ENCODE data around the gene TBC1D9.

Gene TBC1D9

DNA sequence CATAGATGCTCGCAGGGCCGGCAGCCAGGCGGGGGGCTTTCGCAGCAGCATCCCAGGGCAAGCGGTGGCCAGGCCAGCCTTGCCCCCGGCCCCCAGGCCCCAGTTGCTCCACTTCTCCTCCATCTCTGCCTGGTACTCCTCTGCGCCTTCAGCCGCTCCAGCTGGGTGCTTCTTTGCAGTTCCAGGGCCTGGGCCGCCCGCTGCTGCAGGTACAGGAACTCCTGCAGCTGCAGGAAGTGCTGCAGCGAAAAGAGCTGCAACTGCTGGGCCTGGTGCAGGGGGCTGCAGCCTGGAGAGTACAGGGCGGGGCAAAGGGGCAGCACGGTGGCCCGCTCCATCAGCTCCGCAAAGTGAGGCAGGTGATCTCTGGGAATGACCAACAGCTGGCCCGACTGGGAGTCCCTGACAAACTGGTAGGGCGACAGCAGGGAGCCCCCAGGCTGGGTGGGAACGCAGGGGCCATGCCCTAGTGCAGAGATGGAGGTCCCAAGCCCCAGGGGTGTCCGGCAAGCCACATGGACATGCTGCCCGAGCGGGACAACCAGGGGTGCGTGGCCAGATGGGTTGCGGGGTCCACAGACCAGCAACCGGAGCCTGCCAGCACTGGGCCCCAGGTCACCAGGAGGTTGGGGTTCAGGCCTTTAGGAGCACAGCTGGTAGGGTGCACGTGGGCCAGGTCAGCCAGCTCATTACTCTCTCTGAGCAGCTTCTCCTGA, 111.6 kb downstream of the TBC1D9 start:
- Histone ChIP-seq H3K9me3 (ENCODE audit: insufficient read depth, low read depth, low read length) (no peaks in the 10 kb centered on the region), H3K9ac (ENCODE audit: low read depth, low read length) (no peak overlapping the region), H3K4me1 (ENCODE audit: insufficient read depth, low read length) (peaks cover 12% of the 10 kb centered on the region; the same call in 1 of the 2 replicates), H3K27me3 (ENCODE audit: insufficient read depth, low read length) (no peaks in the 10 kb centered on the region), H3K27ac (ENCODE audit: low read depth, low read length) (no peak overlapping the region), H3K36me3 (ENCODE audit: insufficient read depth, low read length) (no peaks in the 10 kb centered on the region), H3K4me3 (ENCODE audit: low read length) (no peak overlapping the region)
- WGBS = 96% methylated on average over 25 of the region's 25 CpGs

DNA sequence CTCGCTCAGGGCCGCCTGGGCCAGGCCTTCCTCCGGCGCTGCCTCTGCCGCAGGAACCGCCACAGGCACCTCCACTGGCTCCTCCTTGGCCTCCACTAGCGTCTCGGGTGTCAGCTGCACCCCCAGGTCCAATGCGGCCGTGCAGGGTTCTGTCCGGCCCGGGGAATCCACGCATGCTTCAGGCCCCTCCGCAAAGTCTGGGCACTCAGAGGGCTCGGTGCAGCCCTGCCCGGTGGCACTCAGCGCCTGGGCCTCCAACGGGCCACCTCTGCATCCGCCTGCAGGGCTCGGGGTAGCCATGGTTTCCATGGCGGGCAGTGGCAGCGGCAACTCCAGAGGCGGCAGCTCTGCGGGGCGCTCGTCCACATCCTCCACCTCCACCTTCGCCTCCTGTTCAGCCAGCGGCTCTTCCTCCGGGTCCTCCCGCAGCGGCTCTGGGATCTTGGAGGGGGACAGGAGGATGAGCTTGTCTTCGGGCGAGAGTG, 112.6 kb downstream of the TBC1D9 start:
- 95% methylated on average over 33 of the region's 33 CpGs for WGBS
- H3K9me3 ChIP-seq (ENCODE audit: insufficient read depth, low read depth, low read length) = no peaks in the 10 kb centered on the region
- H3K27me3 ChIP-seq (ENCODE audit: insufficient read depth, low read length) = no peaks in the 10 kb centered on the region
- no peak overlapping the region for H3K27ac ChIP-seq (ENCODE audit: low read depth, low read length)
- no peak overlapping the region for H3K4me3 ChIP-seq (ENCODE audit: low read length)
- peaks cover 12% of the 10 kb centered on the region; the same call in 1 of the 2 replicates for H3K4me1 ChIP-seq (ENCODE audit: insufficient read depth, low read length)
- H3K36me3 ChIP-seq (ENCODE audit: insufficient read depth, low read length) = no peaks in the 10 kb centered on the region
- no peak overlapping the region for H3K9ac ChIP-seq (ENCODE audit: low read depth, low read length)

DNA sequence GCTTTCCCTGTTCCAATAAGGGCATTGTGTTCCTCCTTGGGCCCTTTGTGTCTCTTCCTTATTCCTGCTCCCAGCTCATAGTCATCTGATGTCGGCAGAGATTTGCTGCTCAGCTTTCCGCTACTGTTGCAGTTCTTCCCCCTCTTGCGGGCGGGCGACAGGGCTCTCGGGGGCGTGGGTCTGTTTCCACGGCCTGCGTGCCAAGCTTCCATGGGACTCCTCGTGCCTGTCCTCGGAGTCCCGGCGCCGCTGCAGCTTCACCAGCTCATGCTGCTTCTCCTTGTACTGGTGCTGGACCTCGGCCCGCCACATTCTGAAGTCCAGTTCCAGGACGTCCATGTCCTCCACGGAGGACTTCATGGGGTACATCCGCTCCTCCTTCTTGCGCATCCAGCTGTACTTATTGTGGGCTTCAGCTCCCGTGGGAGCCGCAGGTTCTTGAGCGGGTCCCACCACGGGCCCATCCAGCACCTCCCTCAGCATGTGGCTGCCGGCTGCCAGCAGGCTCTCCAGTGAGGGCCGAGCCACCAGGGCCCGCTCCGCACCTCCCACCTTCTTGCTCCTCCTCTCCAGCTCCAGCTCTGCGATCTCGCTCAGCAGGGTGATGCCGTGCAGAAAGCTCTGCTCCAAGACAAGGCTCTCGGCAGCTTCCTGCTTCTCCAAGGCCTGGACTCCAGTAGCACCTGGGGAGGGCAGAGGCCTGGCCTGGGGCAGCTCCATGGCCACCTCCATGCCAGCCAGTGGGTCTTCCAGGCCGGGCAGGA, 113.3 kb downstream of the TBC1D9 start:
- H3K9ac ChIP-seq (ENCODE audit: low read depth, low read length) = no peak overlapping the region
- peaks cover 12% of the 10 kb centered on the region; the same call in 1 of the 2 replicates for H3K4me1 ChIP-seq (ENCODE audit: insufficient read depth, low read length)
- H3K4me3 ChIP-seq (ENCODE audit: low read length) = no peak overlapping the region
- no peaks in the 10 kb centered on the region for H3K27me3 ChIP-seq (ENCODE audit: insufficient read depth, low read length)
- no peaks in the 10 kb centered on the region for H3K9me3 ChIP-seq (ENCODE audit: insufficient read depth, low read depth, low read length)
- 96% methylated on average over 33 of the region's 33 CpGs for WGBS
- no peaks in the 10 kb centered on the region for H3K36me3 ChIP-seq (ENCODE audit: insufficient read depth, low read length)
- no peak overlapping the region for H3K27ac ChIP-seq (ENCODE audit: low read depth, low read length)

DNA sequence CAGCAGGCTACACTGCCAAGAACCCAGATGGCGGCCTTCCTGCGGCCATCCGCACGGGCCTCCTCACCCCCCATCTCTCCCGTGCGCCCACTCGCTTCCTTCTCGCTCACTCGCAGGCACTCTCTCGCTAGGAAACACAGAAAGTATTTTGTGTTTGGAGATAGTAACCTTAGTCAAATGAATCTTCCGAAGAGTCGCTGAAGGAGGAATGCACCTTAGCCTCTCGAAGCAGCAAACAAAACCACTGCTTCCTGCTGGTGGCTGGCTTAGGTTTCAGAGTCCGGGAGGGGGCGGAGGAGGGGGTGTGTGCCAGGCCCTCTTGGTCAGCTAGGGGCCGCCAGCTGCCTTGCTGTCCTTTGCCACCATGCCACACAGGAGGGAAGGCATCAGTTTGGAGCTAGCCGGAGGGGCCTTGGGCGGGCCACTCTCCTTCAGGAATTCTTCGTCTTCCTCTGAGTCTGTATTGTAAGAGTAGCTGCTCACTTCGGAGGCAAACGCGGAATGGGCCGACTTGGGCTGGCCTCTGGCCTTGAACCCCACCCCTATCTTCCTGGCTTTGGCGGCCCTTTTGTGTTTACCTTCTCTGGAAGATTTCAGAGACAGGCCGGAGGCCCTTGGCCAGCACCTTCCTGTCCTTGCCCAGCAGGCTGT, 114.3 kb downstream of the TBC1D9 start:
- Histone ChIP-seq H3K4me3 (ENCODE audit: low read length) (no peak overlapping the region), H3K4me1 (ENCODE audit: insufficient read depth, low read length) (peaks cover 12% of the 10 kb centered on the region; the same call in 1 of the 2 replicates), H3K9me3 (ENCODE audit: insufficient read depth, low read depth, low read length) (no peaks in the 10 kb centered on the region), H3K27ac (ENCODE audit: low read depth, low read length) (no peak overlapping the region), H3K9ac (ENCODE audit: low read depth, low read length) (no peak overlapping the region), H3K27me3 (ENCODE audit: insufficient read depth, low read length) (no peaks in the 10 kb centered on the region), H3K36me3 (ENCODE audit: insufficient read depth, low read length) (no peaks in the 10 kb centered on the region)
- WGBS = 74% methylated on average over 25 of the region's 25 CpGs

DNA sequence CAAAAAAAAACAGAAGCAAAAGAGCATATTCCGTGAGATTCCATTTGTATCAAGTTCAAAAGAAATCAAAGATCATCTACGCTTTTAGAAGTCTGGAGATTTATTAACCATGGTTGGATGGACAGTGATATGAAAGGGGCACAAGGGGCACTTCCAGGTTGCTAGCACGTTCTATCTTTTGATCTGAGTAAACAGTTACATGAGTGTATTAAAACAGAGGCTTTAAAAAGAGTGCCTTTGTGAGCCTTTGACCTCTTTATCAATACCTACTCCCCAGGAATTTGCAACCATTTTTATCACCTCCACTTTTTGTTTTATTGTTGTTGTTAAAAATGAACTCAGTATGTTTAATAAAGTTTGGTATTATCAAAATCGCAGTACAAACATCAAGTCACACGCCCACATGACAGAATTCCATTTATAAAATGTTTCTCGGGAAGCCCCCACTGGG, 115.1 kb downstream of the TBC1D9 start:
- Histone ChIP-seq H3K9ac (ENCODE audit: low read depth, low read length) (no peak overlapping the region), H3K4me3 (ENCODE audit: low read length) (no peak overlapping the region), H3K4me1 (ENCODE audit: insufficient read depth, low read length) (peaks cover 12% of the 10 kb centered on the region; the same call in 1 of the 2 replicates), H3K27ac (ENCODE audit: low read depth, low read length) (no peak overlapping the region), H3K27me3 (ENCODE audit: insufficient read depth, low read length) (no peaks in the 10 kb centered on the region), H3K36me3 (ENCODE audit: insufficient read depth, low read length) (no peaks in the 10 kb centered on the region), H3K9me3 (ENCODE audit: insufficient read depth, low read depth, low read length) (no peaks in the 10 kb centered on the region)
- 93% methylated on average over 4 of the region's 6 CpGs for WGBS

DNA sequence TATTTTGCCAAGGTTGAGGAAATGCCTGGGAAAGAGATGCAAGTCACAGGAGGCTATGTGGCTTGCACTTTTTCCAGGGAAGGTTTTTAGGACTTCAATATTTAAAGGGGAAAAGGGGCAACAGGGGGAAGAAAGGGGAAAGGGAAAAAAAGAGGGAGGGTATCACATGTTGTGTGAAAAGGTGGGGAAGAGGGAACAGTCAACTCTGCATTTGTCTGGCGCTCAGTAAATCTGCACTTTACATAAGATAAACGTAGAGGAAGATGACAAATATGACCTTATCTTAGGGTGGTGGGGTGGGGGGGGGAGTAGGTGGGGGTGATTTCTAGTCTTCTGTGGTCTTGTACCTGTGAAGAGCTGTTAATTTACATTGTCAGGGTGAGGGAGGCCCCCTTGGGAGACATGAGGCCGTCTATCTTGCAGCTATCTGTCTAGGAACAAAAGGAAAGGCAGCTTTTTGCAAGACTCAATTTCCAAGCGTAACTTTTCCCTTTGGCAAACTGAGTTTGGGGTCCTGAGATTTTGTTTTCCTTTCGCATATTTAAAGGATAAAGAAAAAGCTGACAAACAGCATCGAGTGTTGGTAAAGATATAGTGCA, 115.9 kb downstream of the TBC1D9 start:
- Histone ChIP-seq H3K9ac (ENCODE audit: low read depth, low read length) (no peak overlapping the region), H3K4me1 (ENCODE audit: insufficient read depth, low read length) (peaks cover 12% of the 10 kb centered on the region; the same call in 1 of the 2 replicates), H3K27me3 (ENCODE audit: insufficient read depth, low read length) (no peaks in the 10 kb centered on the region), H3K9me3 (ENCODE audit: insufficient read depth, low read depth, low read length) (no peaks in the 10 kb centered on the region), H3K27ac (ENCODE audit: low read depth, low read length) (no peak overlapping the region), H3K4me3 (ENCODE audit: low read length) (no peak overlapping the region), H3K36me3 (ENCODE audit: insufficient read depth, low read length) (no peaks in the 10 kb centered on the region)
- 66% methylated on average over 5 of the region's 6 CpGs for WGBS

DNA sequence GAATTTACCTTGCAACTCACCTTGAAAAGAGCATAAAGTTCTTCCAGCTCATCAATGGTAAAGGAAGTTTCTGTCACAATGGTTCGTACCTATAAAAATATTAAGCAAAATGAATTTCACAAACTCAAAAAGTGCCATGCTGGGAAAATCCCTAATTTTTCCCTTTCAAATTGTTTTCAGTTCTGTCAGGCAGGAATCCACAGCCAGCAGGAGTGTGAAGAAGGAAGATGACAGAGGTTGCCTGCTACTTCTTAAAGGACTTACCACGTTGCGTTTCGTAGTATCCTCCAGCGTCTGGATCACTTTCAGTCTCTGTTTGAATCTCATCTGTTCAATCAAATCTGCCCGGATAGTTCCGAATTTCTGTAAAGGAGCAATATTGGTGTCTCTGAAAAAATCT, 117.1 kb downstream of the TBC1D9 start:
- H3K4me1 ChIP-seq (ENCODE audit: insufficient read depth, low read length) = peaks cover 12% of the 10 kb centered on the region; the same call in 1 of the 2 replicates
- H3K9me3 ChIP-seq (ENCODE audit: insufficient read depth, low read depth, low read length) = no peaks in the 10 kb centered on the region
- no peaks in the 10 kb centered on the region for H3K27me3 ChIP-seq (ENCODE audit: insufficient read depth, low read length)
- 96% methylated on average over 7 of the region's 7 CpGs for WGBS
- H3K27ac ChIP-seq (ENCODE audit: low read depth, low read length) = no peak overlapping the region
- no peaks in the 10 kb centered on the region for H3K36me3 ChIP-seq (ENCODE audit: insufficient read depth, low read length)
- H3K9ac ChIP-seq (ENCODE audit: low read depth, low read length) = no peak overlapping the region
- no peak overlapping the region for H3K4me3 ChIP-seq (ENCODE audit: low read length)

DNA sequence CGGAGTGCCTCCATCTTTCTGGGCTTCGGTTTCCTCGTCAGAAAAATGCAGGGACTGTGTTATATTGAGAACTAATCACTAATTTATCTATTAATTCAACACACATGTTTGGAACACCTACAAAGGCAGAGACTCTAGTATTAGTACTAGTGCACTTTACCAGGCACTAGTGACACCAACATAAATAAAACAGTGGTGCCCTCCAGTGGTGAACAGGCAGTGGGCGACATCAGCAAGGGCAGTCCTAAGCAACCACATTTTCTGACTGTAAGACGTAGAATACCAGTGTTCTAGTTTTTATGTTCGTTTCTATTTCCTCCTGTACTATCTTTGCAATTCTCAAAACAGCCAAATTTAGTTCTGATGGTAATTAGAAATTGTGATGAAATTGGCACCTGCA, 118.3 kb downstream of the TBC1D9 start:
- peaks cover 12% of the 10 kb centered on the region; the same call in 1 of the 2 replicates for H3K4me1 ChIP-seq (ENCODE audit: insufficient read depth, low read length)
- H3K27me3 ChIP-seq (ENCODE audit: insufficient read depth, low read length) = no peaks in the 10 kb centered on the region
- H3K9ac ChIP-seq (ENCODE audit: low read depth, low read length) = no peak overlapping the region
- no peak overlapping the region for H3K4me3 ChIP-seq (ENCODE audit: low read length)
- no peaks in the 10 kb centered on the region for H3K9me3 ChIP-seq (ENCODE audit: insufficient read depth, low read depth, low read length)
- no peaks in the 10 kb centered on the region for H3K36me3 ChIP-seq (ENCODE audit: insufficient read depth, low read length)
- WGBS = 75% methylated on average over 5 of the region's 6 CpGs
- no peak overlapping the region for H3K27ac ChIP-seq (ENCODE audit: low read depth, low read length)

DNA sequence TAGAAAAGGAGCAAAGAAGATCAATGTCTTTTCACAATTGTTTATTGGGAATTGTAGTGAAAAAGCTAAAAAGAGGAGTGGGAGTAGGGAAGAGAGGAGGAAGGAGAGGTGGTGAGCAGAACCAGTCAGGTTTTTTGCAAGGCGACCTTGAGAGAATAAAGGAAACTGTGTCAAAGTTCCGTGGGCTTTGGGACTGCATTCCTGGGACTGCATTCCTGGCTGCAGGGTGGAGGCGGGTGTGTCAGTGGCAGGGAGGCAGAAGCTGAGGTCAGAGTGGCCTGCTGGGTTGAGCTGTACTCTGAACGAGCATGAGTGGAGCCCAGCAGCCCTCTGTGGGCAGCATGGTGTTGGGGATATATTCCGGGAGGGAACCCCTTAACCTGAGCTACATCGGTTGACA, 120.6 kb downstream of the TBC1D9 start:
- 58% methylated on average over 6 of the region's 6 CpGs for WGBS
- 0 out of 2 replicates have a peak, but pooled peaks cover 2% of the 10 kb centered on the region for H3K4me1 ChIP-seq (ENCODE audit: insufficient read depth, low read length)
- H3K27ac ChIP-seq (ENCODE audit: low read depth, low read length) = no peak overlapping the region
- H3K4me3 ChIP-seq (ENCODE audit: low read length) = no peak overlapping the region
- no peaks in the 10 kb centered on the region for H3K9me3 ChIP-seq (ENCODE audit: insufficient read depth, low read depth, low read length)
- H3K36me3 ChIP-seq (ENCODE audit: insufficient read depth, low read length) = no peaks in the 10 kb centered on the region
- no peak overlapping the region for H3K9ac ChIP-seq (ENCODE audit: low read depth, low read length)
- H3K27me3 ChIP-seq (ENCODE audit: insufficient read depth, low read length) = no peaks in the 10 kb centered on the region

DNA sequence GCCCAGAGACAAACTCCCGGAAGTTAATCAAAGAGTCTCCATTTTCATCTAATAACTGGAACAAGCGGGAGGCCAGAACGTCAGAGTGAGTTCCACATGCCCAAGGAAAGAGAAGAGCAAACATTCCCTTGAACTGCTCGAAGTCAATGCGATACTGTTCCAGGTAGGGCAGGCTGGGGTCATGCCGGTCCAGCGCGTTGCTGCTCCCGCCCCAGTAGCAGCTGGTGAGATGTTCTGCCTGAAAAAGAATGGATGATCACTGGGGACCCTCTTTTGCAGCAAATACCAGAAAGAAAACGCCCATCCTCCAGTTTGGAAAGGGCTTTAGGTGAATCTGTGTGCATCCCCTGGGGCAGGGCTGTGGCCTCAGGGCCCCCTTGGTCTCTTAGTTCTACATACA, 122.2 kb downstream of the TBC1D9 start:
- no peaks in the 10 kb centered on the region for H3K36me3 ChIP-seq (ENCODE audit: insufficient read depth, low read length)

More for the DNA sequence above, 122.2 kb downstream of the TBC1D9 start:
- Histone ChIP-seq H3K9me3 (ENCODE audit: insufficient read depth, low read depth, low read length) (no peaks in the 10 kb centered on the region), H3K27me3 (ENCODE audit: insufficient read depth, low read length) (no peaks in the 10 kb centered on the region), H3K27ac (ENCODE audit: low read depth, low read length) (no peak overlapping the region), H3K9ac (ENCODE audit: low read depth, low read length) (no peak overlapping the region), H3K4me3 (ENCODE audit: low read length) (no peak overlapping the region), H3K4me1 (ENCODE audit: insufficient read depth, low read length) (no peaks in the 10 kb centered on the region)
- 94% methylated on average over 10 of the region's 10 CpGs for WGBS
